Kidney (tissue), 14 donors: ENCODE measurements around the gene GLIS2. TPM values are rescaled to one million over a fixed set of nuclear protein-coding genes. Genes with fewer than 3 reads are reported as not detected.

Experiments
- DNase-seq, 5 donors: peaks; one replicate each; pipeline ENCODE4 v3.0.0-alpha.2; 2013 to 2020
- FAIRE-seq: peaks from 2 replicates; lab custom pipeline; 2012; peaks lifted over from hg19 to GRCh38; lab: Jason Lieb, UNC
- H3K27ac ChIP-seq, 2 donors: one replicate each; pipeline ENCODE4 v1.7.0; 2013; ENCODE audit warnings: low read depth in 2 of 2, low read length in 2 of 2, inconsistent platforms in 1 of 2
- H3K27me3 ChIP-seq: one replicate; pipeline ENCODE4 v1.7.1; 2013; ENCODE audit warnings: low read length, inconsistent platforms; ENCODE audit not compliant: control insufficient read depth, insufficient read depth
- H3K36me3 ChIP-seq, 3 donors: one replicate each; pipeline versions ENCODE4 v1.7.0 to v1.7.1; 2013; ENCODE audit warnings: low read length in 3 of 3, control low read depth in 1 of 3, inconsistent platforms in 1 of 3; ENCODE audit not compliant: insufficient read depth in 3 of 3, control insufficient read depth in 2 of 3
- H3K4me1 ChIP-seq, 3 donors: one replicate each; pipeline versions ENCODE4 v1.7.0 to v1.7.1; 2013; ENCODE audit warnings: low read length in 3 of 3, inconsistent platforms in 1 of 3, low read depth in 1 of 3; ENCODE audit not compliant: control insufficient read depth in 2 of 3, insufficient read depth in 2 of 3
- H3K4me3 ChIP-seq, 3 donors: one replicate each; pipeline versions ENCODE4 v1.7.0 to v1.8.1; 2013; ENCODE audit warnings: low read length in 3 of 3, control low read depth in 1 of 3, inconsistent platforms in 1 of 3
- H3K9ac ChIP-seq, 3 donors: one replicate each; pipeline versions ENCODE4 v1.7.0 to v1.7.1; 2013; ENCODE audit warnings: low read length in 3 of 3, control low read depth in 1 of 3, inconsistent platforms in 1 of 3
- H3K9me3 ChIP-seq, 3 donors: one replicate each; pipeline versions ENCODE4 v1.7.0 to v1.7.1; 2013; ENCODE audit warnings: low read length in 3 of 3, control low read depth in 1 of 3, inconsistent platforms in 1 of 3; ENCODE audit not compliant: control insufficient read depth in 2 of 3, insufficient read depth in 1 of 3
- intact Hi-C: fragments of 100-400 bp; cut with DNase I; formaldehyde crosslinking; loops from one replicate; pipeline ENCODE4 v1.11.1; 2022
- polyA plus RNA-seq: library from polyadenylated mRNA; stranded (reverse); fragments of 350-450 nt; fragmentation: Illumina TruSeq; extraction: RNeasy Lipid Tissue Mini Kit (QIAGEN cat#74804); gene quantifications from one replicate; pipeline ENCODE4 v1.2.3, GENCODE V29; 2014; ENCODE audit warnings: low read depth, low replicate concordance; ENCODE audit not compliant: insufficient read depth
- total RNA-seq: library from RNA; stranded (reverse); fragmentation: NEBNext Ultra II Directional; extraction: Animal tissue kit (Norgen Biotek cat#: 25700); gene quantifications from one replicate; pipeline ENCODE4 v1.2.1, GENCODE V29; 2021
- TF ChIP-seq, protein P1 (sequence below): IDR thresholded peaks from 3 replicates; pipeline ENCODE4 v1.5.1; 2012; ENCODE audit warnings: mild to moderate bottlenecking, moderate library complexity, borderline replicate concordance; ENCODE audit not compliant: insufficient read depth; ENCODE audit errors: extremely low read depth
- donor health status: control.
- donor health status: control.
- donor health status: control.
- donor health status: control.
- donor health status: control.
- donor health status: DM: yes; HTN: yes; CAD: no.
- donor health status: Normal renal cell carcinoma (clear cell type).

Gene GLIS2
- total and polyA plus RNA-seq, 2 donors from 2014 or later, result 35.6 to 68.7 TPM

- peak overlapping the region in 2 of 3 donors; percentile 12 to 91 for H3K9ac ChIP-seq
- H3K36me3 ChIP-seq, result no peaks in the 10 kb centered on the region
- TF ChIP-seq, protein P1, sequence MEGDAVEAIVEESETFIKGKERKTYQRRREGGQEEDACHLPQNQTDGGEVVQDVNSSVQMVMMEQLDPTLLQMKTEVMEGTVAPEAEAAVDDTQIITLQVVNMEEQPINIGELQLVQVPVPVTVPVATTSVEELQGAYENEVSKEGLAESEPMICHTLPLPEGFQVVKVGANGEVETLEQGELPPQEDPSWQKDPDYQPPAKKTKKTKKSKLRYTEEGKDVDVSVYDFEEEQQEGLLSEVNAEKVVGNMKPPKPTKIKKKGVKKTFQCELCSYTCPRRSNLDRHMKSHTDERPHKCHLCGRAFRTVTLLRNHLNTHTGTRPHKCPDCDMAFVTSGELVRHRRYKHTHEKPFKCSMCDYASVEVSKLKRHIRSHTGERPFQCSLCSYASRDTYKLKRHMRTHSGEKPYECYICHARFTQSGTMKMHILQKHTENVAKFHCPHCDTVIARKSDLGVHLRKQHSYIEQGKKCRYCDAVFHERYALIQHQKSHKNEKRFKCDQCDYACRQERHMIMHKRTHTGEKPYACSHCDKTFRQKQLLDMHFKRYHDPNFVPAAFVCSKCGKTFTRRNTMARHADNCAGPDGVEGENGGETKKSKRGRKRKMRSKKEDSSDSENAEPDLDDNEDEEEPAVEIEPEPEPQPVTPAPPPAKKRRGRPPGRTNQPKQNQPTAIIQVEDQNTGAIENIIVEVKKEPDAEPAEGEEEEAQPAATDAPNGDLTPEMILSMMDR, result no peak
- H3K27ac ChIP-seq, result peak overlapping the region; percentile 91 to 92
- H3K4me3 ChIP-seq, result peak overlapping the region; percentile 52 to 94 (median 54)
- H3K4me1 ChIP-seq, result peaks cover 0 to 52% (median 46%) of the 10 kb centered on the region in 3 donors
- no peaks in the 10 kb centered on the region for H3K9me3 ChIP-seq
- no peaks in the 10 kb centered on the region for H3K27me3 ChIP-seq
- DNase-seq, result peak; percentile 91 to 96 (median 93)
- intact Hi-C loops, result no loop called here
- no peak for FAIRE-seq
These were observed 58.3 kb downstream of the GLIS2 start for GRCh38 chr16:4373909-4374742.

- intact Hi-C loops, result no loop called here
- H3K4me1 ChIP-seq, result peaks cover 2 to 57% (median 52%) of the 10 kb centered on the region in 3 donors
- peak overlapping the region; percentile 85 to 93 for H3K27ac ChIP-seq
- H3K4me3 ChIP-seq, result no peak overlapping the region
- H3K9ac ChIP-seq, result peak overlapping the region in 1 of 3 donors; percentile 67
- peak in 1 of 5 donors; percentile 71 for DNase-seq
- H3K9me3 ChIP-seq, result no peaks in the 10 kb centered on the region
- no peak for FAIRE-seq
- H3K36me3 ChIP-seq, result no peaks in the 10 kb centered on the region
- TF ChIP-seq, protein P1, result no peak
- H3K27me3 ChIP-seq, result no peaks in the 10 kb centered on the region
These were observed 59.9 kb downstream of the GLIS2 start for GRCh38 chr16:4375717-4376116.

DNA sequence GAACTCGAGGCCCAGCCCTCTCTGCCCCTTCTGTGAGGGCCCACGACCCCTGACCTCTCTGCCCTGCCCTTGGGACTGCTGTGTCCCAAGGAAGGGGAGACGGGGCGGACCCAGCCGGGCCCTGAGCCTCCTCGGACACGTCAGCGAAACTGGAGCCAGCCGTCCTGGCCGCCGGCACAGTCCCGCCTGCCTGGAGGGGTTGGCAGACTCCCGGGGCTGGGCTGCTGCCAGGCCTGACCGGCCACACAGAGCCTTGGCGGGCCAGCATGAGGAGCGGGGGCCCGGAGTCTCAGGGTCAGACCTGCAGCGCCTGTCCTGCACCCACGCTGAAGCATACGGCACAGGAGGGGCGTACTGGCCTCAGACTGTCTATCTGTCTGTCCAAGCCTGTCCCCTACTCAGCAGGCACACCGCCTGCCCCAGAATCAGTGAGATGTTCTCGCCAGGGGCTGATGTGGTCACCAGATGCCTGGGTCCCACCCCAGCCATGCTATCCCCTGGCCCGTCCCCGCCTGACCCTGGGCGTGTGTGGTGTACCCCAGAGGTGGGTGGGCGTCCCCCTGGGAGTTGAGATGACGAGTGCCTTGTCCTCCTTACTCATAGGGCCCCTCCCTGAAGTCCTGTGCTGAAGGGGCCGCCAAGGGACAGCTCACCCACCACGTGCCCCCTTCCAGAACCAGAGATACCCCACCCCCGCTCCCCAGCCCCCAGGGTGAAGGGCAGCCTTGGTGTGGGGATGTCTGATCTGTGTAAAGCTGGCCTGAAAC is 60.4 kb downstream of the GLIS2 start:
- H3K27ac ChIP-seq, result peak overlapping the region; percentile 85 to 93
- H3K36me3 ChIP-seq, result no peaks in the 10 kb centered on the region
- intact Hi-C loops, result no loop called here
- no peaks in the 10 kb centered on the region for H3K9me3 ChIP-seq
- TF ChIP-seq, protein P1, result no peak
- peak overlapping the region in 1 of 3 donors; percentile 67 for H3K9ac ChIP-seq
- peak overlapping the region in 1 of 3 donors; percentile 4 for H3K4me3 ChIP-seq
- H3K4me1 ChIP-seq, result peaks cover 2 to 63% (median 50%) of the 10 kb centered on the region in 3 donors
- FAIRE-seq (no peak), DNase-seq (peak; percentile 57 to 98 (median 80))
- no peaks in the 10 kb centered on the region for H3K27me3 ChIP-seq
